Parathyroid adenoma (tissue), 2 donors: Measurements from ENCODE around the gene AK1.
A peak's percentile ranks its signal among the peaks of the same experiment; 100 is the strongest.
"Not testable (repeated sequence)": the region's sequence is repeated elsewhere in the genome, so short reads cannot be mapped to it uniquely, and the experiment has no call there.

Source experiments
- H2AFZ ChIP-seq: fragments of 300-600 bp; sonication (generic); one replicate; pipeline ENCODE4 v1.7.0; 2017; ENCODE audit warnings: antibody characterized with exemption, mild to moderate bottlenecking
- H3K27ac ChIP-seq: fragments of 300-600 bp; sonication (generic); one replicate; pipeline ENCODE4 v1.7.0; 2017
- H3K27me3 ChIP-seq: fragments of 300-600 bp; sonication (generic); one replicate; pipeline ENCODE4 v1.7.0; 2017; ENCODE audit warnings: low read length; ENCODE audit not compliant: control insufficient read depth, insufficient read depth
- H3K36me3 ChIP-seq: fragments of 300-600 bp; sonication (generic); one replicate; pipeline ENCODE4 v1.7.0; 2017; ENCODE audit warnings: low read length; ENCODE audit not compliant: control insufficient read depth, insufficient read depth
- H3K4me1 ChIP-seq: fragments of 300-600 bp; sonication (generic); one replicate; pipeline ENCODE4 v1.7.0; 2017; ENCODE audit warnings: control low read depth
- H3K4me2 ChIP-seq: fragments of 300-600 bp; sonication (generic); one replicate; pipeline ENCODE4 v1.7.0; 2017; ENCODE audit warnings: low read length
- H3K4me3 ChIP-seq: fragments of 300-600 bp; sonication (generic); one replicate; pipeline ENCODE4 v1.7.0; 2017; ENCODE audit warnings: low read depth, low read length
- H3K79me2 ChIP-seq: fragments of 300-600 bp; sonication (generic); one replicate; pipeline ENCODE4 v1.7.0; 2017; ENCODE audit warnings: control low read depth
- H3K9ac ChIP-seq: fragments of 300-600 bp; sonication (generic); one replicate; pipeline ENCODE4 v1.7.0; 2017; ENCODE audit warnings: mild to moderate bottlenecking
- H3K9me3 ChIP-seq: fragments of 300-600 bp; sonication (generic); one replicate; pipeline ENCODE4 v1.7.0; 2017; ENCODE audit warnings: low read length; ENCODE audit not compliant: control insufficient read depth
- TF ChIP-seq, protein P1 (sequence below): fragments of 300-600 bp; sonication (generic); IDR thresholded peaks from one replicate; pipeline ENCODE4 v1.7.0; 2017; ENCODE audit warnings: antibody characterized with exemption, mild to moderate bottlenecking
- donor health status: primary hyperparathyroidism.

AK1 gene

GRCh38 chr9:127838375-127839078 lies 38.9 kb downstream of the AK1 start:
- TF ChIP-seq, protein P1, sequence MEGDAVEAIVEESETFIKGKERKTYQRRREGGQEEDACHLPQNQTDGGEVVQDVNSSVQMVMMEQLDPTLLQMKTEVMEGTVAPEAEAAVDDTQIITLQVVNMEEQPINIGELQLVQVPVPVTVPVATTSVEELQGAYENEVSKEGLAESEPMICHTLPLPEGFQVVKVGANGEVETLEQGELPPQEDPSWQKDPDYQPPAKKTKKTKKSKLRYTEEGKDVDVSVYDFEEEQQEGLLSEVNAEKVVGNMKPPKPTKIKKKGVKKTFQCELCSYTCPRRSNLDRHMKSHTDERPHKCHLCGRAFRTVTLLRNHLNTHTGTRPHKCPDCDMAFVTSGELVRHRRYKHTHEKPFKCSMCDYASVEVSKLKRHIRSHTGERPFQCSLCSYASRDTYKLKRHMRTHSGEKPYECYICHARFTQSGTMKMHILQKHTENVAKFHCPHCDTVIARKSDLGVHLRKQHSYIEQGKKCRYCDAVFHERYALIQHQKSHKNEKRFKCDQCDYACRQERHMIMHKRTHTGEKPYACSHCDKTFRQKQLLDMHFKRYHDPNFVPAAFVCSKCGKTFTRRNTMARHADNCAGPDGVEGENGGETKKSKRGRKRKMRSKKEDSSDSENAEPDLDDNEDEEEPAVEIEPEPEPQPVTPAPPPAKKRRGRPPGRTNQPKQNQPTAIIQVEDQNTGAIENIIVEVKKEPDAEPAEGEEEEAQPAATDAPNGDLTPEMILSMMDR, result no peak
- no peaks in the 10 kb centered on the region for H3K9me3 ChIP-seq
- H3K79me2 ChIP-seq, result no peaks in the 10 kb centered on the region
- H3K36me3 ChIP-seq, result no peaks in the 10 kb centered on the region
- H3K4me2 ChIP-seq, result no peak overlapping the region
- peak overlapping the region; percentile 65 for H3K27ac ChIP-seq
- no peak overlapping the region for H2AFZ ChIP-seq
- H3K27me3 ChIP-seq, result no peaks in the 10 kb centered on the region
- no peaks in the 10 kb centered on the region for H3K4me1 ChIP-seq
- H3K9ac ChIP-seq, result no peak overlapping the region
- H3K4me3 ChIP-seq, result no peak overlapping the region

GRCh38 chr9:127837346-127837745 lies 40.1 kb downstream of the AK1 start:
- no peaks in the 10 kb centered on the region for H3K79me2 ChIP-seq
- H3K36me3 ChIP-seq, result no peaks in the 10 kb centered on the region
- TF ChIP-seq, protein P1, result no peak
- H3K27me3 ChIP-seq, result no peaks in the 10 kb centered on the region
- H3K4me1 ChIP-seq, result no peaks in the 10 kb centered on the region
- no peak overlapping the region for H3K4me2 ChIP-seq
- H3K4me3 ChIP-seq, result no peak overlapping the region
- H2AFZ ChIP-seq, result no peak overlapping the region
- no peaks in the 10 kb centered on the region for H3K9me3 ChIP-seq
- H3K9ac ChIP-seq, result no peak overlapping the region
- H3K27ac ChIP-seq, result no peak overlapping the region

DNA sequence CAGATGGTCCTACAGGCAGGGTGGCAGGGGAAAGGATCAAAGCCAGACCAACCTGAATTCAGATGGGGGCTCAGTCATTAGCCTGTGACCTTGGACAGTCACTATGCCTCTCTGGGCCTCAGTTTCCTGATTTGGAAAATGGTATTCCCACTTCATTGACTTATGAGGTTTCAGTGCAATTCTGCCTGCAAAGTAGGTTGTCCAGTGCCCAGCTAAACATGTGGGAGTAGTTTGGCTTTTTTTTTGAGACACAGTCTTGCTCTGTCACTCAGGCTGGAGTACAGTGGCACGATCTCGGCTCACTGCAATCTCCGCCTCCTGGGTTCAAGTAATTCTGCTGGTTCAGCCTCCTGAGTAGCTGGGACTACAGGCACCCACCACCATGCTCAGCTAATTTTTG lies 40.9 kb downstream of the AK1 start:
- H3K27me3 ChIP-seq, H3K36me3 ChIP-seq, H2AFZ ChIP-seq, H3K4me2 ChIP-seq, H3K4me3 ChIP-seq, H3K9me3 ChIP-seq, H3K9ac ChIP-seq, H3K4me1 ChIP-seq, H3K79me2 ChIP-seq, H3K27ac ChIP-seq: not testable (repeated sequence)

DNA sequence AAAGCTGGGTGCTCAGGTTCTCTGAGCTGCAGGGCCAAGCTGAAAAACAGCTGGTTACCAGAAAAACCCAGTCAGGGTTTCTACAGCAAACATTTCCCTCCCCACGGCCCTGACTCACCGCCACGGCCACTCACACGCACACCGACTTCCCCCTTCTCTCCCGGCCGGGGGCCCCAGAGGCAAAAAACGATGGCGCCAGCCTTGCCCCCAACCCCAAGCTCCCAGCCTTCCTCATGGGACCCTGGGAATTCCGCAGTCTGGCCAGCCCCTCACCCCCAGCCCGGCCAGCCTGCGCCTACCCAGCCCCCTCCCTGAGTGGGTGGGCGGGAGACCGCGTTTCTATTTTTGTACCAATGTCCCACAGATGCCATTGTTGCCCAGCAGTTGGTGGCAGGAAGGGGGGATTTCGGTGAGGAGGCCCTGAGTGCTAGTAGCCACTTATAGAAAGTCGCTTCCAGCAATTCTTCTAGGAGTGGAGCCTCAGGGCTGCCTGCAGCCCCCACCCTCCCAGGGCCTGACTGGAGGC lies 41.4 kb downstream of the AK1 start:
- no peak overlapping the region for H3K4me2 ChIP-seq
- no peaks in the 10 kb centered on the region for H3K36me3 ChIP-seq
- no peak overlapping the region for H3K9ac ChIP-seq
- H3K9me3 ChIP-seq, result no peaks in the 10 kb centered on the region
- no peaks in the 10 kb centered on the region for H3K27me3 ChIP-seq
- H3K4me1 ChIP-seq, result no peaks in the 10 kb centered on the region
- H3K4me3 ChIP-seq, result no peak overlapping the region
- H3K79me2 ChIP-seq, result no peaks in the 10 kb centered on the region
- no peak overlapping the region for H2AFZ ChIP-seq
- TF ChIP-seq, protein P1, result no peak
- peak overlapping the region; percentile 49 for H3K27ac ChIP-seq

DNA sequence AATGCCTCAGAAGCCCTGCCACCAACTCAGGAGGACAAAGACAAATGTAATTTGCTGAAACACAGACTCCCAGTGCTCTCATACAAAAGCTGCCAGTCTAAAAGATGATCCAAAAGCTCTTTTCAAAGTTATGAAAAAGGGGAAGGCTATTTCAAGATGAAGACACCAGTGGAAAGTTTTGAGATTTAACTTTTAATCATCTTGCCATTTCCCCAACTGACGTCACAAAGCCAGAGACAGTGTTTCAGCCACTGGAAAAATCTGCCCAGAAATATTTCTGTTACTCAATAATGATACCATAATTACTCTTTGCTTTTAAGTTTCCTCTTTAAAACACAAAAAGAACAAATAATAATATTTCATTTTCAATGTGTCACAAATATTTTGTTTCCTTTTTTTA lies 43.9 kb downstream of the AK1 start:
- TF ChIP-seq, protein P1, result no peak
- Histone ChIP-seq H3K36me3 (no peaks in the 10 kb centered on the region), H3K9ac (no peak overlapping the region), H3K9me3 (no peaks in the 10 kb centered on the region), H3K27me3 (no peaks in the 10 kb centered on the region), H3K4me3 (no peak overlapping the region), H2AFZ (no peak overlapping the region), H3K27ac (no peak overlapping the region), H3K79me2 (no peaks in the 10 kb centered on the region), H3K4me2 (no peak overlapping the region), H3K4me1 (no peaks in the 10 kb centered on the region)
